GM12878 (cell line): ENCODE data around the gene HOXD12.

Experiments used
- CHD2 ChIP-seq: IDR thresholded peaks from 2 replicates; pipeline ENCODE4 v1.6.1; 2011; ENCODE audit warnings: low read depth, low read length, improper control_type of control experiment, borderline replicate concordance
- CREM ChIP-seq: IDR thresholded peaks from 2 replicates; pipeline ENCODE4 v1.6.1; 2014; ENCODE audit warnings: antibody characterized with exemption, low read depth
- CTCF ChIP-seq, 3 experiments: IDR thresholded peaks in 2 of 3; conservative IDR thresholded peaks in 1 of 3; 2 replicates each; pipeline ENCODE4 v1.5.1; 2011; ENCODE audit warnings: low read depth in 3 of 3, low read length in 3 of 3, mild to moderate bottlenecking in 3 of 3, control low read depth in 2 of 3, moderate library complexity in 2 of 3, inconsistent platforms in 1 of 3, mixed read lengths in 1 of 3; ENCODE audit not compliant: control insufficient read depth in 2 of 3, insufficient read depth in 1 of 3; ENCODE audit errors: extremely low read depth in 1 of 3
- E2F4 ChIP-seq: IDR thresholded peaks from 2 replicates; pipeline ENCODE4 v1.6.1; 2012; ENCODE audit warnings: low read depth, low read length, improper control_type of control experiment
- FOXK2 ChIP-seq: fragments of 450-650 bp; IDR thresholded peaks from 2 replicates; pipeline ENCODE4 v1.6.1; 2017; ENCODE audit warnings: mild to moderate bottlenecking, moderate library complexity
- RAD21 ChIP-seq: IDR thresholded peaks from 2 replicates; pipeline ENCODE4 v1.6.1; 2011; ENCODE audit warnings: mild to moderate bottlenecking, low read depth, low read length, moderate library complexity; ENCODE audit not compliant: insufficient read depth

- TF ChIP-seq CTCF (IDR thresholded peaks at IDR 0.05 in 2 of 3, conservative IDR thresholded peaks at IDR 0.05 in 1 of 3; ENCODE audit: control insufficient read depth in 2 of 3, extremely low read depth in 1 of 3, insufficient read depth in 1 of 3, low read depth in 3 of 3, low read length in 3 of 3) (no peak), E2F4 (no peak), FOXK2 (no peak), CHD2 (no peak), RAD21 (no peak), CREM (no peak)
Measured at GRCh38 chr2:176076796-176077195, 22.8 kb upstream of the HOXD12 start.
